ENCODE results near the gene CXCL3.

Gene CXCL3

GRCh38 chr4:74055096-74055495 lies 16.6 kb upstream of the CXCL3 start:
- no peak for DNase-seq

GRCh38 chr4:74054483-74055047 lies 16.1 kb upstream of the CXCL3 start:
- DNase-seq: no peak

DNA sequence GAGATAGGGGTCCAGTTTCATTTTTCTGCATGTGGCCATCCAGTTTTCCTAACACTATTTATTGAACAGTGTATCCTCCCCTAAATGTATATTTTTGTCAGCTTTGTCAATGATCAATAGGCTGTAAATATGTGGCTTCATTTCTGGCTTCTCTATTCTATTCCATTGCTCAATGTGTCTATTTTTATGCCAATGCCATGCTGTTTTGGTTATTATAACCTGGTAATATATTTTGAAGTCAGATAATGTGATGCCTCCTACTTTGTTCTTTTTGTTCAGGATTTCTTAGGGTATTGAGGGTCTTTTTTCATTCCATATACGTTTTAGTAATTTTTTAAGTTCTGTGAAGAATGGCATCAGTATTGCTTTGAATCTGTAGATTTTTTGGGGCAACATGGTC lies 8.7 kb upstream of the CXCL3 start:
- DNase-seq: no peak

GRCh38 chr4:74045772-74046171 lies 7.3 kb upstream of the CXCL3 start:
- DNase-seq: no peak

GRCh38 chr4:74045247-74045646 lies 6.8 kb upstream of the CXCL3 start:
- no peak for DNase-seq

GRCh38 chr4:74044677-74045076 lies 6.2 kb upstream of the CXCL3 start:
- no peak for DNase-seq

DNA sequence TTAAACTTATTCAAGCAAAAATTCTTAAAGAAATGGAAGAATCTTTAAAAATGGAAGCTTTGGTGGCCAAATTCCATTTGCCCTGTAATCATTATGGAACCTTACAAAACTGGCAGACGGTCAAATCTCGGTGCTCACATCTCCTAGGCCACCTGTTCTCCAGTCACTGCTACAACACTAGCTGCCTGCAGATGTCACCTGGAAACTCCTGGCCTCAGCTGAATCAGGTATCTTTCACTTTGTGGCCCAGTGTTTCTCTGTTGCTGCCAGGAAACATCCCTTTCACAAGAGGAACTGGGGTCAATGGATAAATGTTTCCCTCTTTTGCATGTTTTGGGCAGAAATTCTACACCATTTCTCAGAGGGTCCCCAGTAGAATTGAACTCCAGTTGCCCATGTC lies 4.2 kb upstream of the CXCL3 start:
- no peak for DNase-seq

DNA sequence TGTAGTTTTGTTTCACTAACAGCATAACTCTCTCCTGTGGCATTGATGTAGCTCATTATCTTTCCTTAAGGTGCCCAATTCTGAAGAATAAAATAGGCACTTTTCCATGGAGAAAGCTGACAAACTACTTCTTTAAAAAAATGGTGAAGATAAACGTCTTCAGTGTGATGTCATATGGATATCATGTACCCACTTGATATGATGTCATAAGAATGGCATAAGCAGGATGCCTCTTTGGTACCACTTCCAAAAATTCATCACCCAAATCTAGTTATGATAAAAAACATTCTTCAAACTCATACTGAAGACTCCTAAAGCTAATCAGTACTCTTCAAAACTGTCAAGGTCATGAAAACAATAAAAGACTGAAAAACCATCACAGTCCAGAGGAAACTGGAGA lies 2.9 kb upstream of the CXCL3 start:
- no peak for DNase-seq

DNA sequence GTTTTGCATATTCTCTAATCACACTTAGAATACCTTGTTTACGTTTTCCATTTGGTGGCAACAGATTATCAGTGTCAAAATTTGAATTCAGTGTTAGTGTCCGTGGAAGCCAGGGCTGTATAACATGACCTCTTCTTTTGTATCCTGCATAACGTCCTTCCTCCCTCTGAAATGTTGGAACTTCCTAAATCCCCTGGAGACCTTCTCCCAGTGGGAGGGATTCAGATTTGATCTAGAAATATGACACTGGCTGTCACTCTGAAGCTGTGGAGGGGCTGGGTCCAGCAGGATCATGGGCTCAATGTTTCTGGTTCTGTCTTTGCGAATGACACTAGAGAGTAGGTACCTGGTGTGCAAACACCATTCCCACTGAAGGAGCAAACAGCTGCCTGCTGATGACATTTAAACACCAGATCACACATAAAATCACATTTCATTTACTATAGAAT lies 850 bp upstream of the CXCL3 start:
- no peak for DNase-seq

DNA sequence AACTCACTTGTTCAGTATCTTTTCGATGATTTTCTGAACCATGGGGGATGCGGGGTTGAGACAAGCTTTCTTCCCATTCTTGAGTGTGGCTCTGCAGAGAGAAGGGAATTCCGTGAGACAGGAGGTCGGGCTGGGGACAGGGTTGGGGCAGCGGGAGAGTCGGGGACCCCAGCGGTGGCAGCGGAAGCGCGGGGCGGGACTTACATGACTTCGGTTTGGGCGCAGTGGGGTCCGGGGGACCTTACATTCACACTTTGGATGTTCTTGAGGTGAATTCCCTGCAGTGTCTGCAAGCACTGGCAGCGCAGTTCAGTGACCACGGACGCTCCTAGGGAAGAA lies 434 bp downstream of the CXCL3 start:
- DNase-seq: no peak

DNA sequence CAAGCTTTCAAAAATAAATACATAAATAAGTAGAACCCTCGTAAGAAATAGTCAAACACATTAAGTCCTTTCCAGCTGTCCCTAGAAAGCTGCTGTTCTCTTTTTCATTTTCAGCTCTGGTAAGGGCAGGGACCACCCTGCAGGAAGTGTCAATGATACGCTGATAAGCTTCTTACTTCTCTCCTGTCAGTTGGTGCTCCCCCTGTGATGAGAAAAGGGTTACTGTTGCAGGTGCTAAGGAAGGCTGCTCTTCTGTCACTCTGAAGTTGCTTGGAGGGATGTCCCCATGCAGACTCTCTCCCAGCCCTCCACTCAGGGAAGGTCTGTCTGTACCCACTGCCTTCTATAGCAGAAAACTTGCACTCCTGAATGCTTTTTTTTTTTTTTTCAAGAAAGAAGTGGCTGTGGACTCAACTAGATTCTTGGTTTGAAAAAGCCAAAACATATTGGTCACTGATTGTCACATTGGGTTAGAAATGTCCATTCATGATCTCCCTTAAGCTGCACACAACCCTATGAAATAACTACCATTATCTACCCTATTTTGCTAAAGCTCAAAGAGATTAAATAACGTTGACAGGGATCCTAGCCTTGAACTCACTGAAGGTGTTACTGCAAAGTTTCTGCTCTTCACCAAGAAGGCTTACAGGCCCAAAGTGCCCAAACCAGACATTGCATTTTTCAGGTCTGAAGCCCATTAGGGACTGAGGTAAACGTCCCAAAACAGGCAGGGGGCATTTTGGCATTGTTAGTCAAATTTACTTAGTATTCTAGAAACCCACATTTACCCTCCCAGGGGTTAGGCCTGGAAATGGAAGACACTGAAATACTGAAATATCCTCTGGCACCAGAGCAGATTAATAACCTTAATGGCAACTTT lies 1.2 kb downstream of the CXCL3 start:
- peak in 1 of 2 experiments; percentile 31 for DNase-seq

GRCh38 chr4:74033739-74034138 lies 4.8 kb downstream of the CXCL3 start:
- no peak for DNase-seq

DNA sequence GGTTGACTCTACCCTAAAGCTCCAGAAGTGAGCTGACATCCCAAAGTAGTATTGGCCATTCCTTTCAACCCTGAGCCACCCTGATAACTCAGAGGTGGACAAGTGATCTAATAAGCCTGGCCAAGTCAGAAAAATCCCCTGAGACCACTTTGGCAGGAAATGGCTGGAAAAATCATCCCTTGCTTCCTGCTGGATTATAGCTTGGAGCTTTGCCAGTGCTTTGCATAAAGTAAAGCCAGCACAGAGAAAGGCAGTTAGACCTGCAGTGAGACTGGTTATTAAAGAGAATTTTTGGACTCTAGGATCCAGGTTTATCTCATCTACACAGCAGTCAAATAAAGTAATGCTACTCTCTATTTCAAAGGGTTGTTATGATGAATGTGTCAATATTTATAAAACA lies 6.4 kb downstream of the CXCL3 start:
- DNase-seq: no peak

- DNase-seq: no peak
Measured at GRCh38 chr4:74031576-74031975, 6.9 kb downstream of the CXCL3 start.

- DNase-seq: peak in 1 of 2 experiments; percentile 12
Measured at GRCh38 chr4:74030285-74030684, 8.2 kb downstream of the CXCL3 start.

DNA sequence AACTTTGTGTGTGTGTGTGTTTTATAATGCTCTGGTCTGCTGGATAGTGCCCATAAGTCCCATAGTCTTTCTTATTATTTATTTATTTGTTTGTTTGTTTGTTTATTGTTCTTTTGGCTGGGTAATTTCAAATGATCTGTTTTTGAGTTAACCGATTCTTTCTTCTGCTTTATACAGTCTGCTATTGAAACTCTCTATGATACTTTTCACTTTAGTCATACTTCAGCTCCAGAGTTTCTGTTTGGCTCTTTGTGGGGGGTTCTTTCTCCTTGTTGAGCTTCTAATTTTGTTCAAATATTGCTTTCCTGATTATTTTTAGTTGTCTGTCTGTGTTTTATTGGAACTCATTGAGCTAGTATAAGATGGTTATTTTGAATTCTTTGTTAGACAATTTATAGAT lies 10.0 kb downstream of the CXCL3 start:
- no peak for DNase-seq

- DNase-seq: no peak
Measured at GRCh38 chr4:74023709-74024108, 14.8 kb downstream of the CXCL3 start.

DNA sequence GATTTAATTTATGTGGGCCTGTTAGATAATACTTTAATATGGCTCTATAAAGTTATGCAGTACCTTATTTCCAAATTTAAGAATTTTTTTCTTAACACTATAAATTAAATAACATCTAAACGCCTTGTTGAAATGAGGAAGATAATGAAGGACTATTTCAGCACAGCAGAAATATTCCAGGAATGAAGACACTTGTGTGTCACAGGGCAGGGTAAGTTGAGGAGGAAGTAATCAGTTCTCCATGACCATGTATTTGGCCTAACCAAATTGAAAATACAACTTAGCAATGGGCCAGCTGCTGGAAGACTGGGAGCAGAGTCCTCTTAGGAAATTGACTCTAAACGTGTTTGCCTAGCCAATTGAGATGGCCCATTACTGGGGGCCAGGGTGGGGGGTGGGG lies 16.9 kb downstream of the CXCL3 start:
- DNase-seq: no peak

GRCh38 chr4:74018771-74019170 lies 19.7 kb downstream of the CXCL3 start:
- peak; percentile 76 for DNase-seq

- no peak for DNase-seq
Measured at GRCh38 chr4:74018116-74018515, 20.4 kb downstream of the CXCL3 start.

- peak in 1 of 2 experiments; percentile 24 for DNase-seq
Measured at GRCh38 chr4:74016068-74016467, 22.4 kb downstream of the CXCL3 start.

GRCh38 chr4:74015126-74015780 lies 23.2 kb downstream of the CXCL3 start:
- DNase-seq: no peak

GRCh38 chr4:74014332-74014731 lies 24.2 kb downstream of the CXCL3 start:
- peak in 1 of 2 experiments; percentile 12 for DNase-seq

DNA sequence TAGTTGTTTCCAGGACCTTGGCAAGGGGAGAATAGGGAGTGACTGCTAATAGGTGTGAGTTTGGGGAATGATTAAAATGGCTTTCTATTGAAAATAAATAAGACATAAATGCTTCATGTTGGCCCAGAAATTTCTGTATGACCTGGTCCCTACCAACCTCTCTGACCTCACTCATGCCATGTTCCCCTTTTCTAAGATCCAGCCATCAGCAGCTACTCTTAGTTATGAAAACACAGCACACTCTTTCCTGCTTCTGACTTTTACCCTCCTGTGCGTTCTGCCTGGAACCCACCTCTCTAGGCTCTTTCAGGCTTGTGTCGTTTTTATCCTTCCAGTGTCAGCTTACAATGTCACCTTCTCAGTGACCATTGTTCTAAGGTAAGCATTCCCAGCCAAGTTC lies 25.2 kb downstream of the CXCL3 start:
- DNase-seq: no peak
